ENCODE measurements around the gene IL21R. TPM values are rescaled to one million over a fixed set of nuclear protein-coding genes. Genes with fewer than 3 reads are reported as not detected.
A peak's percentile ranks its signal among the peaks of the same experiment; 100 is the strongest.
"Not testable (repeated sequence)": the region's sequence is repeated elsewhere in the genome, so short reads cannot be mapped to it uniquely, and the experiment has no call there.

IL21R gene
- total RNA-seq, 1 experiment from 2014 or later, result 4.6 TPM

- H3K27ac ChIP-seq, result no peak overlapping the region
- peaks cover 4% of the 10 kb centered on the region for H3K4me1 ChIP-seq
- H3K4me3 ChIP-seq, result no peak overlapping the region
- no peaks in the 10 kb centered on the region for H3K27me3 ChIP-seq
- H3K9me3 ChIP-seq (replicated peaks), result no peaks in the 10 kb centered on the region
- H3K36me3 ChIP-seq, result peaks cover 13% of the 10 kb centered on the region
- no peak for DNase-seq
These were observed 31.7 kb downstream of the IL21R start for GRCh38 chr16:27433636-27434035.

- Histone ChIP-seq H3K36me3 (peaks cover 17% of the 10 kb centered on the region), H3K9me3 (replicated peaks) (no peaks in the 10 kb centered on the region), H3K4me3 (no peak overlapping the region), H3K27me3 (no peaks in the 10 kb centered on the region), H3K4me1 (peaks cover 4% of the 10 kb centered on the region), H3K27ac (no peak overlapping the region)
- no peak for DNase-seq
These were observed 32.4 kb downstream of the IL21R start for GRCh38 chr16:27434141-27435051.

GRCh38 chr16:27435146-27435545, 33.2 kb downstream of the IL21R start:
- not testable (repeated sequence) for H3K4me1 ChIP-seq; H3K4me3 ChIP-seq; H3K9me3 ChIP-seq (replicated peaks); H3K27me3 ChIP-seq; DNase-seq; H3K27ac ChIP-seq
- H3K36me3 ChIP-seq, result peaks cover 19% of the 10 kb centered on the region

GRCh38 chr16:27436065-27436464, 34.1 kb downstream of the IL21R start:
- Histone ChIP-seq H3K27me3 (no peaks in the 10 kb centered on the region), H3K4me3 (no peak overlapping the region), H3K36me3 (peaks cover 19% of the 10 kb centered on the region), H3K9me3 (replicated peaks) (no peaks in the 10 kb centered on the region), H3K4me1 (peaks cover 3% of the 10 kb centered on the region), H3K27ac (no peak overlapping the region)
- DNase-seq, result no peak

- H3K4me1 ChIP-seq, result no peaks in the 10 kb centered on the region; the same call in 1 of the 2 replicates
- H3K27ac ChIP-seq, result no peak overlapping the region
- H3K4me3 ChIP-seq, result no peak overlapping the region
- no peaks in the 10 kb centered on the region for H3K9me3 ChIP-seq (replicated peaks)
- peaks cover 22% of the 10 kb centered on the region for H3K36me3 ChIP-seq
- DNase-seq, result no peak
- H3K27me3 ChIP-seq, result no peaks in the 10 kb centered on the region
These were observed 35.1 kb downstream of the IL21R start for GRCh38 chr16:27436921-27437650.

- Histone ChIP-seq H3K27me3 (no peaks in the 10 kb centered on the region), H3K4me1 (no peaks in the 10 kb centered on the region), H3K4me3 (no peak overlapping the region), H3K36me3 (peaks cover 24% of the 10 kb centered on the region), H3K27ac (no peak overlapping the region), H3K9me3 (replicated peaks) (no peaks in the 10 kb centered on the region)
- no peak for DNase-seq
These were observed 36.0 kb downstream of the IL21R start for GRCh38 chr16:27437946-27438345.

- no peaks in the 10 kb centered on the region for H3K9me3 ChIP-seq (replicated peaks)
- DNase-seq, result no peak
- H3K36me3 ChIP-seq, result peaks cover 34% of the 10 kb centered on the region
- no peak overlapping the region for H3K27ac ChIP-seq
- no peak overlapping the region for H3K4me3 ChIP-seq
- H3K4me1 ChIP-seq, result no peaks in the 10 kb centered on the region
- no peaks in the 10 kb centered on the region for H3K27me3 ChIP-seq
These were observed 37.5 kb downstream of the IL21R start for GRCh38 chr16:27439271-27440018.

GRCh38 chr16:27441276-27441675, 39.3 kb downstream of the IL21R start:
- DNase-seq, result no peak
- no peak overlapping the region for H3K27ac ChIP-seq

GRCh38 chr16:27441998-27442397, 40.0 kb downstream of the IL21R start:
- Histone ChIP-seq H3K27me3 (no peaks in the 10 kb centered on the region), H3K4me1 (no peaks in the 10 kb centered on the region), H3K36me3 (peaks cover 40% of the 10 kb centered on the region), H3K4me3 (no peak overlapping the region), H3K9me3 (replicated peaks) (no peaks in the 10 kb centered on the region), H3K27ac (no peak overlapping the region)
- DNase-seq, result no peak

More at GRCh38 chr16:27441276-27441675, 39.3 kb downstream of the IL21R start:
- no peaks in the 10 kb centered on the region for H3K27me3 ChIP-seq
- H3K4me3 ChIP-seq, result no peak overlapping the region
- H3K9me3 ChIP-seq (replicated peaks), result no peaks in the 10 kb centered on the region
- H3K36me3 ChIP-seq, result peaks cover 36% of the 10 kb centered on the region
- no peaks in the 10 kb centered on the region for H3K4me1 ChIP-seq

- DNase-seq, result peak in 1 of 2 experiments; percentile 21
- Histone ChIP-seq H3K4me3 (no peak overlapping the region), H3K27me3 (no peaks in the 10 kb centered on the region), H3K36me3 (peaks cover 45% of the 10 kb centered on the region), H3K4me1 (peaks cover 2% of the 10 kb centered on the region), H3K9me3 (replicated peaks) (no peaks in the 10 kb centered on the region), H3K27ac (no peak overlapping the region)
These were observed 42.0 kb downstream of the IL21R start for GRCh38 chr16:27444015-27444414.

GRCh38 chr16:27444470-27444869, 42.5 kb downstream of the IL21R start:
- Histone ChIP-seq H3K27ac (no peak overlapping the region), H3K27me3 (no peaks in the 10 kb centered on the region), H3K4me3 (no peak overlapping the region), H3K36me3 (peaks cover 41% of the 10 kb centered on the region), H3K9me3 (replicated peaks) (no peaks in the 10 kb centered on the region), H3K4me1 (peaks cover 2% of the 10 kb centered on the region)
- DNase-seq, result no peak

GRCh38 chr16:27445502-27446175, 43.7 kb downstream of the IL21R start:
- H3K36me3 ChIP-seq, result peaks cover 39% of the 10 kb centered on the region
- DNase-seq, result no peak
- no peaks in the 10 kb centered on the region for H3K27me3 ChIP-seq
- peaks cover 2% of the 10 kb centered on the region for H3K4me1 ChIP-seq
- no peak overlapping the region for H3K27ac ChIP-seq
- no peak overlapping the region for H3K4me3 ChIP-seq
- H3K9me3 ChIP-seq (replicated peaks), result no peaks in the 10 kb centered on the region

- no peak overlapping the region for H3K27ac ChIP-seq
- DNase-seq, result no peak
- no peaks in the 10 kb centered on the region for H3K27me3 ChIP-seq
- peaks cover 36% of the 10 kb centered on the region for H3K36me3 ChIP-seq
- H3K4me1 ChIP-seq, result peaks cover 2% of the 10 kb centered on the region
- no peak overlapping the region for H3K4me3 ChIP-seq
- no peaks in the 10 kb centered on the region for H3K9me3 ChIP-seq (replicated peaks)
These were observed 44.7 kb downstream of the IL21R start for GRCh38 chr16:27446721-27447120.

GRCh38 chr16:27447301-27447700, 45.3 kb downstream of the IL21R start:
- Histone ChIP-seq H3K4me1 (peaks cover 2% of the 10 kb centered on the region), H3K4me3 (no peak overlapping the region), H3K36me3 (peaks cover 36% of the 10 kb centered on the region), H3K27me3 (no peaks in the 10 kb centered on the region), H3K9me3 (replicated peaks) (no peaks in the 10 kb centered on the region), H3K27ac (no peak overlapping the region)
- DNase-seq, result no peak
